Amygdala (tissue), 56 donors: ENCODE measurements around the gene RAD50.
"Not testable (repeated sequence)": the region's sequence is repeated elsewhere in the genome, so short reads cannot be mapped to it uniquely, and the experiment has no call there.

Experiments used
- DNase-seq, 56 donors: peaks; one replicate each; lab custom pipeline; 2025; lab: John Stamatoyannopoulos, UW

RAD50 gene

DNA sequence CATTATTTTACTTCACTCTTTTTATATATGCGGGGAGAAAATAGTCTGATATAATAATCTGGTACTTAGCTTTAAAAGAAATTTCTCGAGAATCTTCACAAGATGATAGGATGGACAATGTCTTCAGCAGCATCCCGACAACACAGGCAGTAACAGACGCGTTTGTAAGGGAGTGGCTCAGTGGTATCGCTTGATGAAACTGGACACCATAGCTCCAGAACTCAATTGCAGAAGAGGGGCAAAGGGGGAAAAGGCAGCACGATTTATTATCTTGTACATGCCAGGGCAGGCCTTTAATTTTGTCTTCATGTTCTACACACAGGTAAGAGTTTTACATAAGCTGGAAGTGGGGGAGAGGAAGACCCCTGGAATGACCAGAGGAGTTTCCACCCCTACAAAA, 132.7 kb downstream of the RAD50 start:
- DNase-seq, result no peak

DNA sequence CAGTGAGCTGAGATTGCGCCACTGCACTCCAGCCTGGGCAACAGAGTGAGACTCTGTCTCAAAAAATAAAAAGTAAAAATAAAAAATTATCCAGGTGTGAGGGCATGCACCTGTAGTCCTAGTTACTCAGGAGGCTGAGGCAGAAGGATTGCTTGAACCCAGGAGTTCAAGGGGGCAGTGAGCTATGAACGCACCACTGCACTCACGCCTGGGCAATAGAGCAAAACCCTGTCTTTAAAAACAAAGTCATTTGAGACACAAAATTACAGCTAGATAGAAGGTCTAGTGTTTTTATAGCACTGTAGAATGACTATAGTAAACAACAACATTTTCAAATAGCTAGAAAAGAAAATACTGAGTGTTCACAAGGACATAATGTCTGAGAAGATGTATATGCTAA, 133.4 kb downstream of the RAD50 start:
- no peak for DNase-seq

DNA sequence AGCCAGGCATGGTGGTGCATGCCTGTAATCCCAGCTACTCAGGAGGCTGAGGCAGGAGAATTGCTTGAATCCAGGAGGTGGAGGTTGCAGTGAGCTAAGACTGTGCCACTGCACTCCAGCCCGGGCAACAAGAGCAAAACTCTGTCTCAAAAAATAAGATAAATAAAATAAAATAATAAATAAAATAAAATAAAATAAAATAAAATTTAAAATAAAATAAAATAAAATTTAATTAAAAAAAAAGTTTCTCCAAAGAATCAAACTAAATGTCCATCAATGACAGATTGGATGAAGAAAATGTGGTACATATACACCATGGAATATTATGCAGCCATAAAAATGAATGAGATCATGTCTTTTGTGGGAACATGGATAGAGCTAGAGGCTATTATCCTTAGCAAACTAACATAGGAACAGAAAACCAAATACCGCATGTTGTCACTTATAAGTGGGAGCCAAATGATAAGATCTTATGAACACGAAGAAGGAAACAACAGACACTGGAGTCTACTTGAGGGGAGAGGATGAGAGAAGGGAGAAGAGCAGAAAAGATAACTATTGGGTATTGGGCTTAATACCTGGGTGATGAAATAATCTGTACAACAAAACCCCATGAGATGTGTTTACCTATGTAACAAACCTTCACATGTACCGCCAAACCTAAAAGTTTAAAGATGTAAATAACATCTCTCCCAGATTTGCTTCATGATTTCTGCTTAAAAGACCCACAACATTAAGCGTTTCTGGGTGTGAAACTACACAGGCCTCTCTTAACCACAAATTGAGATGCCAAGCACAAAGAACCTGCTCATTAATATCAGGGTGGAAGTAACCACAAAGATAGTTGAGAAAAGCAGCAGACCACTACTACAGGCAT, 135.2 kb downstream of the RAD50 start:
- not testable (repeated sequence) for DNase-seq

DNA sequence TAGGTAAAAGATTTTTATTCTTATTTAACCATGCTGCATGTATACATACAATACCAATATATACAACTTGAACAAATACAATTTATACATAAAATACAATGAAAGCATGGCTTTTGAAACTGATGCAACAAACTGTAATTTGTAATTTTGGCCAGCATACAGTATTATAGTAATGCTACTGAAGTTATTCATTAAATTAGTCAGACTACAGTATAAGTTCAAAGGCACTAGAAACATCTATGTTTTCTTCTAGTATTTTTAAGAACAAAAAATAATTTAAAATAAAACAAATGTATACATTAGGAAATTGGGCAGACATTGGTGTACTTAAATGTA, 135.8 kb downstream of the RAD50 start:
- no peak for DNase-seq
